Large intestine (tissue), 3 donors: ENCODE results near the gene RTN4IP1. TPM values are rescaled to one million over a fixed set of nuclear protein-coding genes. Genes with fewer than 3 reads are reported as not detected.
"Not testable (repeated sequence)": the region's sequence is repeated elsewhere in the genome, so short reads cannot be mapped to it uniquely, and the experiment has no call there.

Experiments used
- DNase-seq, 2 donors: peaks; one replicate each; pipeline versions ENCODE4 v3.0.0 to v3.0.0-alpha.2; 2013
- H3K27ac ChIP-seq: one replicate; pipeline ENCODE4 v1.5.1; 2013; ENCODE audit warnings: low read length
- H3K27me3 ChIP-seq: 2 replicates; pipeline ENCODE4 v1.6.1; 2013; ENCODE audit warnings: low read length; ENCODE audit not compliant: control insufficient read depth, insufficient read depth
- H3K36me3 ChIP-seq: 2 replicates; pipeline ENCODE4 v1.6.1; 2013; ENCODE audit warnings: low read length; ENCODE audit not compliant: control insufficient read depth, insufficient read depth
- H3K4me1 ChIP-seq: one replicate; pipeline ENCODE4 v1.6.1; 2013; ENCODE audit warnings: low read length; ENCODE audit not compliant: control insufficient read depth, insufficient read depth
- H3K4me3 ChIP-seq: one replicate; pipeline ENCODE4 v1.5.1; 2013; ENCODE audit warnings: low read length
- H3K9me3 ChIP-seq: one replicate; pipeline ENCODE4 v1.6.1; 2013; ENCODE audit warnings: mild to moderate bottlenecking, low read depth, low read length, moderate library complexity; ENCODE audit not compliant: control insufficient read depth
- WGBS: methylation state at CpG from one replicate; pipeline ENCODE4 v1.1.5; 2013; ENCODE audit warnings: low lambda C conversion rate; ENCODE audit not compliant: insufficient coverage; 5-methylcytosine and 5-hydroxymethylcytosine counted together
- polyA plus RNA-seq: library from polyadenylated mRNA; unstranded; fragments of 120-200 nt; gene quantifications from one replicate; pipeline ENCODE4 v1.2.1, GENCODE V29; 2013

The RTN4IP1 gene
- polyA plus RNA-seq, 1 donor = 6.8 TPM

DNA sequence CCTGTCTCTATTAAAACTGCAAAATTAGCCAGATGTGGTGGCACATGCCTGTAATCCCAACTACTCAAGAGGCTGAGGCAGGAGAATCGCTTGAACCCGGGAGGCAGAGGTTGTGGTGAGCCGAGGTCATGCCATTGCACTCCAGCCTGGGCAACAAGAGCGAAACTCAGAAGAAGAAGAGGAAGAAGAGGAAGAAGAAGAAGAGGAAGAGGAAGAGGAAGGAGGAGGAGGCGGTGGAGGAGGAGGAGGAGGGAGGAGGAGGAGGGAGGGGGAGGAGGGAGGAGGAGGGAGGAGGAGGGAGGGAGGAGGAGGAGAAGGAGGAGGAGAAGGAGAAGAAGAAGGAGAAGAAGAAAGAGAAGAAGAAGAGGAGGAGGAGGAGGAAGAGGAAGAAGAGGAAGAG, 40.4 kb downstream of the RTN4IP1 start:
- H3K9me3 ChIP-seq, H3K27me3 ChIP-seq, H3K27ac ChIP-seq, H3K4me1 ChIP-seq, H3K36me3 ChIP-seq, DNase-seq, H3K4me3 ChIP-seq: not testable (repeated sequence)
- no CpG with 5 or more reads among the region's 5 CpGs for WGBS

DNA sequence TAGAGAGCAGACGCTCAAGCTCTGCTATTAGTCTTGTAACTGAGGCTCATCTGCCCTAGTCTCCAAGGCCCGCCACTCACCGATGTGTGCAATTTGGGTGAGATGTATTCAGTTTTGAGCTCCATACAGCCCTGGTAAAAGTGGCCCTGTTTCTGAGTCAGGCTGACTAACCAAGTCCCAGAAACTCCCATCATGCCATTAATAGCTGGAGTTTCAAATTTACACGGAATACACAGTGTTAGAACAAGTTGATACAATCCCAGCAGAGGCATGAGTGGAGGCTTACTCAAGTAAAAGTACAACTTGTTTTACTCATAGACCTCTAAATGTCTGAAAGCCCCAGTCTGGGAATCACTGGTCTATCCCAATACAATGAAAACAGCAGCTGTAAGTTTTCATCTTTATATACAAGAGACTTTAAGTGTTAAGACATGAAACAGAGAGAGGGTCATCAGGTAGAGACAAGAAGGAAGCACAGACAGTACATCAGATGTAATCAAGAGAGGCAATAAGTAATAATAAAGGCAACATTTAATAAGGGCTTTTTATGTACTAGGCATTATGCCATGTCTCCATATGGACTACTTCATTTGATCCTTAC, 42.4 kb downstream of the RTN4IP1 start:
- no peaks in the 10 kb centered on the region for H3K27me3 ChIP-seq

DNA sequence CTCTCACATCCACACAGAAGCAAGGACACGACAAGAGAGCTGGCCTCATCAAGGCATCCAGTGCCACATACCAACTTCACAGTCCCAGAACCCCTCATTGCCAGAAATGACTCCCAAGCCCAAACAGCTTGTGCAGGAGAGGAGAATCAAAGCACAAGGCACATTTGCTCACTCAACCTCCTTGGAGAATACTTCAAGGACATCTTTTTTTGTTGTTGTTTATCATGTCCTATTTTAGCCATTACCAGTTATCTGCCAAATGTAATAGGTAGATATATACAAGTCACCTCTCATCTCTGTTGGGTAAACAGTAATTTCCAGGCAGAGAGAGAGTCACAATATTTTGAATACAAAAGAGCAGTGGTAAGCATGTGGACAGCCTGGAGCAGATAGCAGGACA, 47.8 kb downstream of the RTN4IP1 start:
- H3K9me3 ChIP-seq = no peaks in the 10 kb centered on the region
- H3K4me1 ChIP-seq = no peaks in the 10 kb centered on the region
- no peak overlapping the region for H3K4me3 ChIP-seq
- H3K27me3 ChIP-seq = no peaks in the 10 kb centered on the region
- no peak overlapping the region for H3K27ac ChIP-seq
- no peak for DNase-seq
- H3K36me3 ChIP-seq = peaks cover 11% of the 10 kb centered on the region
- WGBS = no CpG with 5 or more reads among the region's 1 CpG

More for the DNA sequence above, 42.4 kb downstream of the RTN4IP1 start:
- WGBS = no CpG with 5 or more reads among the region's 4 CpGs
- Histone ChIP-seq H3K4me3 (no peak overlapping the region), H3K4me1 (no peaks in the 10 kb centered on the region), H3K9me3 (no peaks in the 10 kb centered on the region), H3K27ac (no peak overlapping the region), H3K36me3 (peaks cover 18% of the 10 kb centered on the region)
- no peak for DNase-seq

DNA sequence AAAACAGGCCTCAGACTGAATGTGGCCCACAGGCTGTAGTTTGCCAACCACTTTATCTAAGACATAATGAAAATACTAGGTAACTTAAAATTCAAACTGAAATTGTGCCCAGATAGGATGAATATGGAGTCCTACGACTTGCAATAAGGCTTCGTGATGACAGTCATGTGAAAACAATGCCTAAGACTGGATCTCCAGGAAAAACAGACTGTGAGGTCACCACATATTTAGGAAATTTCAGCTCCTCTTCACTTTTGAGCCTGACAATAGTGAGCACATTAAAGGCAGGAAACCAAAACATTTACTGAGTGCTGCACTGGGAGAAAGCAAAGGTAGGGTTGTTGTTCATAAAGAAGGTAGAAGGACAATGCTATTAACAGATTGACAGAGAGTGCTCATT, 50.0 kb downstream of the RTN4IP1 start:
- peaks cover 11% of the 10 kb centered on the region for H3K36me3 ChIP-seq
- H3K27ac ChIP-seq = no peak overlapping the region
- H3K9me3 ChIP-seq = no peaks in the 10 kb centered on the region
- 82% methylated on average over 2 of the region's 2 CpGs for WGBS
- H3K27me3 ChIP-seq = no peaks in the 10 kb centered on the region
- H3K4me1 ChIP-seq = no peaks in the 10 kb centered on the region
- no peak overlapping the region for H3K4me3 ChIP-seq
- no peak for DNase-seq

- no peaks in the 10 kb centered on the region for H3K27me3 ChIP-seq
- H3K36me3 ChIP-seq = peaks cover 5% of the 10 kb centered on the region
- DNase-seq = no peak
- no peaks in the 10 kb centered on the region for H3K9me3 ChIP-seq
- no CpG with 5 or more reads among the region's 16 CpGs for WGBS
- H3K4me3 ChIP-seq = no peak overlapping the region
- no peak overlapping the region for H3K27ac ChIP-seq
- H3K4me1 ChIP-seq = no peaks in the 10 kb centered on the region
These were observed 54.4 kb downstream of the RTN4IP1 start for GRCh38 chr6:106574741-106575458.

GRCh38 chr6:106572875-106573585, 56.3 kb downstream of the RTN4IP1 start:
- DNase-seq = no peak
- no peaks in the 10 kb centered on the region for H3K4me1 ChIP-seq
- H3K27me3 ChIP-seq = no peaks in the 10 kb centered on the region
- WGBS = no CpG with 5 or more reads among the region's 6 CpGs
- H3K27ac ChIP-seq = no peak overlapping the region
- peaks cover 22% of the 10 kb centered on the region for H3K36me3 ChIP-seq
- no peaks in the 10 kb centered on the region for H3K9me3 ChIP-seq
- H3K4me3 ChIP-seq = no peak overlapping the region

GRCh38 chr6:106572436-106572835, 56.9 kb downstream of the RTN4IP1 start:
- no CpG with 5 or more reads among the region's 5 CpGs for WGBS
- Histone ChIP-seq H3K27ac (no peak overlapping the region), H3K4me1 (no peaks in the 10 kb centered on the region), H3K9me3 (no peaks in the 10 kb centered on the region), H3K27me3 (no peaks in the 10 kb centered on the region), H3K36me3 (peaks cover 24% of the 10 kb centered on the region), H3K4me3 (no peak overlapping the region)
- DNase-seq = no peak

GRCh38 chr6:106569428-106569827, 59.9 kb downstream of the RTN4IP1 start:
- Histone ChIP-seq H3K9me3 (no peaks in the 10 kb centered on the region), H3K36me3 (peaks cover 31% of the 10 kb centered on the region), H3K27me3 (no peaks in the 10 kb centered on the region), H3K27ac (no peak overlapping the region), H3K4me1 (no peaks in the 10 kb centered on the region), H3K4me3 (no peak overlapping the region)
- no CpG with 5 or more reads among the region's 4 CpGs for WGBS
- no peak for DNase-seq

DNA sequence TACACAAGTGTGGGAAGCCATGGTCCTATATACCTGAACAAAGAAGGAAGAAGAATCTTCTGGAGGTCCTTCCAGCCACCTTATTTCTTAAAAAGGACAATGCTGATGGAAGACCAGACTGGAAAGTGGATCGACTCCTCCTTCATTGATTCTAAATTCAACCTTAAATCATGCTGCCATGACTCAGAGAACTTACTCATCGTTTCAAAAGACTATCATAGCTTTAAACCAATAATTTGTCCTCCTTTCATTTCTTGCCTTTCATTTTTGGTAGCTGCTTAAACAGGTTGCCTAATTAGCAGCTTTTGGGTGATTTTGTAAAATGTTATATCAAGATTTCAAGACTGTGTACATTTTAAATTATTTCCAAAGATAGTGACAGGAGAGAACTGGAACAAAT, 60.8 kb downstream of the RTN4IP1 start:
- 100% methylated on average over 1 of the region's 2 CpGs for WGBS
- Histone ChIP-seq H3K4me3 (no peak overlapping the region), H3K27ac (no peak overlapping the region), H3K36me3 (peaks cover 31% of the 10 kb centered on the region), H3K27me3 (no peaks in the 10 kb centered on the region), H3K9me3 (no peaks in the 10 kb centered on the region), H3K4me1 (no peaks in the 10 kb centered on the region)
- DNase-seq = no peak

DNA sequence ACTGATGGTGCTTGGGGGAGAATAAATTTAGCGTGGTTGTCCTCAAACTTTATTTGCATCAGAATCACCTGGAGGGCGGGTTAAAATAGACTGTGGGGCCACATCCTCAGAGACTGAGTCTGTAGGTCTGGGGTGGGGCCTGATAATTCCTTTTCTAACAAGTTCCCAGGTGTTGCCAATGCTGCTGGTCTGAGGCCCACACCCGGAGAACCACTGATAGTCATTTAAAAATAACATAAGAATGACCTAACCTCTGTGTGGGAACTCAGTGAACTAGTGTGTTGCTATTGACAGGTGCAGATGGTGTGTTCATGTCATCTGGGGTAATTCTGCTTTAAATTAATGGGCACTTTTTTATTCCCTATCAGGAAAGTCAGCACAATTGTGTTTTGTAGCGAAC, 64.8 kb downstream of the RTN4IP1 start:
- Histone ChIP-seq H3K4me1 (no peaks in the 10 kb centered on the region), H3K4me3 (no peak overlapping the region), H3K36me3 (peaks cover 32% of the 10 kb centered on the region), H3K9me3 (no peaks in the 10 kb centered on the region), H3K27ac (peak overlapping the region; percentile 1), H3K27me3 (no peaks in the 10 kb centered on the region)
- peak; percentile 15 to 49 for DNase-seq
- 80% methylated on average over 1 of the region's 4 CpGs for WGBS
